Endothelial cell of umbilical vein (primary cell): ENCODE data around the gene GALNT13. TPM values are rescaled to one million over a fixed set of nuclear protein-coding genes. Genes with fewer than 3 reads are reported as not detected.
A peak's percentile ranks its signal among the peaks of the same experiment; 100 is the strongest.

Experiments used
- BruUV-seq: library from RNA; stranded (reverse); fragments of 400-500 nt; replicated peaks from 2 replicates; lab custom pipeline; 2021; lab: Mats Ljungman, UMichigan
- CTCF ChIA-PET: fragments of 300-600, 350-600 bp; sonication (Branson Sonifier 250); formaldehyde crosslinking; loops from one replicate; lab custom pipeline; 2021; ENCODE audit warnings: antibody characterized with exemption, inconsistent platforms; lab: Charles Lee
- POLR2A ChIA-PET: fragments of 300-600, 350-600 bp; sonication (Branson Sonifier 250); formaldehyde crosslinking; loops from one replicate; lab custom pipeline; 2021; ENCODE audit warnings: antibody characterized with exemption, inconsistent platforms; lab: Charles Lee
- DNase-seq: peaks from one replicate; pipeline ENCODE4 v3.0.0-alpha.2; 2011; ENCODE audit warnings: low read depth, low spot score
- FAIRE-seq: peaks from 2 replicates; lab custom pipeline; 2011; peaks lifted over from hg19 to GRCh38; lab: Jason Lieb, UNC
- H2AFZ ChIP-seq: 2 replicates; pipeline ENCODE4 v1.6.0; 2012; ENCODE audit warnings: low read depth, low read length, control low read depth, inconsistent platforms
- H3K27ac ChIP-seq: 2 replicates; pipeline ENCODE4 v1.5.1; 2011; ENCODE audit warnings: low read depth, mild to moderate bottlenecking, control low read depth, low read length, moderate library complexity; ENCODE audit not compliant: insufficient read depth
- H3K27me3 ChIP-seq, 2 experiments: 2 replicates each; pipeline versions ENCODE4 v1.6.0 to v1.6.1; 2011; ENCODE audit warnings: low read length in 2 of 2, mixed read lengths in 1 of 2; ENCODE audit not compliant: control insufficient read depth in 2 of 2, insufficient read depth in 2 of 2
- H3K36me3 ChIP-seq, 2 experiments: 2 replicates in 1 of 2; 3 replicates in 1 of 2; pipeline ENCODE4 v1.5.1; 2011; ENCODE audit warnings: low read length in 2 of 2, mild to moderate bottlenecking in 1 of 2, moderate library complexity in 1 of 2; ENCODE audit not compliant: control insufficient read depth in 2 of 2, insufficient read depth in 2 of 2; ENCODE audit errors: extremely low read depth in 1 of 2
- H3K4me1 ChIP-seq: 3 replicates; pipeline ENCODE4 v1.5.1; 2011; ENCODE audit warnings: mild to moderate bottlenecking, low read length; ENCODE audit not compliant: control insufficient read depth, insufficient read depth; ENCODE audit errors: extremely low read depth
- H3K4me2 ChIP-seq: 2 replicates; pipeline ENCODE4 v1.6.1; 2011; ENCODE audit warnings: low read length, control low read depth, mixed read lengths; ENCODE audit not compliant: insufficient read depth
- H3K4me3 ChIP-seq, 3 experiments: fragments of 200-600 bp in 1 of 3; sonication (generic), shearing (Covaris generic) in 1 of 3; replicated peaks in 1 of 3; 2 replicates each; pipeline ENCODE4 v1.5.1; 2011 to 2016; ENCODE audit warnings: control low read depth in 3 of 3, low read length in 3 of 3, mild to moderate bottlenecking in 2 of 3, inconsistent platforms in 1 of 3, low read depth in 1 of 3, moderate library complexity in 1 of 3; ENCODE audit not compliant: insufficient read depth in 1 of 3
- H3K79me2 ChIP-seq: 2 replicates; pipeline ENCODE4 v1.6.0; 2012; ENCODE audit warnings: low read length, inconsistent platforms; ENCODE audit not compliant: control insufficient read depth, insufficient read depth
- H3K9ac ChIP-seq: replicated peaks from 2 replicates; pipeline ENCODE3; 2011; ENCODE audit warnings: low read length, control low read depth; ENCODE audit not compliant: insufficient read depth; ENCODE audit errors: extremely low read depth
- H3K9me1 ChIP-seq: replicated peaks from 3 replicates; pipeline ENCODE4 v1.6.0; 2011; ENCODE audit warnings: mild to moderate bottlenecking, low read length; ENCODE audit not compliant: control insufficient read depth, insufficient read depth; ENCODE audit errors: extremely low read depth
- H3K9me3 ChIP-seq: replicated peaks from 2 replicates; pipeline ENCODE4 v1.5.1; 2012; ENCODE audit warnings: low read length, inconsistent platforms; ENCODE audit not compliant: control insufficient read depth, insufficient read depth
- H4K20me1 ChIP-seq: replicated peaks from 2 replicates; pipeline ENCODE3; 2011; ENCODE audit warnings: mild to moderate bottlenecking, low read length; ENCODE audit not compliant: control insufficient read depth, insufficient read depth; ENCODE audit errors: extremely low read depth
- CTCF ChIP-seq, 2 donors: IDR thresholded peaks; 1 replicate in 1 of 2; 2 replicates in 1 of 2; pipeline ENCODE4 v1.5.1; 2011; ENCODE audit warnings: low read length in 2 of 2, mild to moderate bottlenecking in 2 of 2, moderate library complexity in 2 of 2, control low read depth in 1 of 2, inconsistent platforms in 1 of 2, low read depth in 1 of 2; ENCODE audit not compliant: insufficient read depth in 1 of 2; ENCODE audit errors: extremely low read depth in 1 of 2
- EZH2 ChIP-seq: IDR thresholded peaks from 2 replicates; pipeline ENCODE4 v1.6.1; 2012; ENCODE audit warnings: borderline replicate concordance, low read depth, mild to moderate bottlenecking, moderate library complexity, low read length, inconsistent platforms; ENCODE audit not compliant: severe bottlenecking
- FOS ChIP-seq: IDR thresholded peaks from 2 replicates; pipeline ENCODE4 v1.6.1; 2011; ENCODE audit warnings: mild to moderate bottlenecking, low read length, moderate library complexity, borderline replicate concordance; ENCODE audit not compliant: insufficient read depth
- GATA2 ChIP-seq: IDR thresholded peaks from 2 replicates; pipeline ENCODE4 v1.7.0; 2011; ENCODE audit warnings: low read depth, mild to moderate bottlenecking, moderate library complexity, mixed read lengths, low read length; ENCODE audit not compliant: insufficient read length, insufficient read depth
- JUN ChIP-seq: IDR thresholded peaks from 2 replicates; pipeline ENCODE4 v1.6.1; 2011; ENCODE audit warnings: borderline replicate concordance, low read depth; ENCODE audit not compliant: insufficient read length, insufficient read depth
- MAX ChIP-seq: IDR thresholded peaks from 2 replicates; pipeline ENCODE4 v1.6.1; 2011; ENCODE audit not compliant: insufficient read depth, insufficient read length
- MYC ChIP-seq: IDR thresholded peaks from one replicate; pipeline ENCODE4 v1.6.1; 2011; ENCODE audit warnings: mild to moderate bottlenecking, low read depth, low read length
- POLR2A ChIP-seq: IDR thresholded peaks from 2 replicates; pipeline ENCODE4 v1.6.1; 2012; ENCODE audit warnings: low read depth, mild to moderate bottlenecking, control low read depth, low read length
- POLR2AphosphoS5 ChIP-seq: IDR thresholded peaks from 2 replicates; pipeline ENCODE4 v1.6.1; 2012; ENCODE audit warnings: low read depth, mild to moderate bottlenecking, control low read depth, low read length, moderate library complexity; ENCODE audit not compliant: insufficient read depth
- dilution Hi-C: fragments of 300-500 bp; cut with MboI; formaldehyde crosslinking; loops from one replicate; pipeline ENCODE4 v1.15.0; 2019; ENCODE audit warnings: low sequenced_read_pairs; ENCODE audit not compliant: extremely low pct_ligation_motif_present
- intact Hi-C: fragments of 100-400 bp; cut with micrococcal nuclease; formaldehyde crosslinking; loops from one replicate; pipeline ENCODE4 v1.10.0; 2022
- polyA plus RNA-seq, 4 experiments: library from polyadenylated mRNA; depleted of rRNA in 3 of 4; stranded (reverse) in 3 of 4; unstranded in 1 of 4; fragments of >200 nt; gene quantifications; 2 replicates each; pipeline versions ENCODE4 v1.2.1 to v1.2.3, GENCODE V29; 2011 to 2012; ENCODE audit warnings: missing spikeins in 1 of 4
- total RNA-seq: library from RNA; stranded (reverse); gene quantifications from 2 replicates; pipeline ENCODE4 v1.2.3, GENCODE V29; 2021

The GALNT13 gene
- total and polyA plus RNA-seq, 2 donors (not counting 3 experiments of a cell fraction or from before 2014, with no cell fraction given) = 0.06 TPM; not detected in 1

GRCh38 chr2:154455866-154456265, 584.1 kb downstream of the GALNT13 start:
- intact Hi-C loops = loop anchor here (5.0 kb wide), 1 partner anchor 241 kb away; the partner anchor contains the start of gene KCNJ3
- H3K9me3 ChIP-seq = no peaks in the 10 kb centered on the region
- CTCF ChIA-PET = interaction anchor here (1.2 to 2.0 kb wide), 2 partner anchors 10 to 807 kb away, joined by 4 to 7 read pairs; no protein-coding TSS in a partner anchor
- no peak overlapping the region for H3K27ac ChIP-seq
- no peak overlapping the region for H2AFZ ChIP-seq
- dilution Hi-C loops = no loop called here
- no peaks in the 10 kb centered on the region for H3K4me1 ChIP-seq
- POLR2A ChIA-PET = no interaction called here
- no TSS peak for BruUV-seq
- no peaks in the 10 kb centered on the region for H3K36me3 ChIP-seq
- no peaks in the 10 kb centered on the region for H3K9me1 ChIP-seq
- FAIRE-seq = no peak
- peak; percentile 5 for DNase-seq
- H3K9ac ChIP-seq = no peak overlapping the region
- H3K4me3 ChIP-seq = peak overlapping the region in 1 of 3 experiments; percentile 61
- no peaks in the 10 kb centered on the region for H4K20me1 ChIP-seq
- H3K79me2 ChIP-seq = no peaks in the 10 kb centered on the region
- H3K27me3 ChIP-seq = no peaks in the 10 kb centered on the region
- TF ChIP-seq JUN (no peak), POLR2AphosphoS5 (no peak), MYC (no peak), EZH2 (no peak)
- peak overlapping the region; percentile 74 for H3K4me2 ChIP-seq

- Histone ChIP-seq H3K4me2 (no peak overlapping the region), H3K9me1 (no peaks in the 10 kb centered on the region), H3K79me2 (no peaks in the 10 kb centered on the region), H3K27ac (no peak overlapping the region), H3K9me3 (no peaks in the 10 kb centered on the region), H2AFZ (no peak overlapping the region), H3K9ac (no peak overlapping the region), H3K4me3 (no peak overlapping the region), H3K36me3 (no peaks in the 10 kb centered on the region), H4K20me1 (no peaks in the 10 kb centered on the region), H3K27me3 (no peaks in the 10 kb centered on the region), H3K4me1 (no peaks in the 10 kb centered on the region)
- ChIA-PET CTCF (no interaction called here), POLR2A (no interaction called here)
- dilution Hi-C loops (no loop called here), intact Hi-C loops (loop anchor here (5.0 kb wide), 1 partner anchor 240 kb away; the partner anchor contains the start of gene KCNJ3)
- no TSS peak for BruUV-seq
- no peak for DNase-seq
- no peak for FAIRE-seq
- TF ChIP-seq POLR2AphosphoS5 (no peak), MAX (no peak), MYC (no peak), POLR2A (no peak), FOS (no peak), GATA2 (no peak), JUN (no peak), CTCF (IDR thresholded peaks at IDR 0.05; ENCODE audit: extremely low read depth in 1 of 2, insufficient read depth in 1 of 2, low read depth in 1 of 2, low read length in 2 of 2) (no peak), EZH2 (no peak)
Measured at GRCh38 chr2:154457286-154457685, 585.6 kb downstream of the GALNT13 start.
